HepG2 (cell line): ENCODE data around the gene CPNE2. TPM values are rescaled to one million over a fixed set of nuclear protein-coding genes. Genes with fewer than 3 reads are reported as not detected.
A peak's percentile ranks its signal among the peaks of the same experiment; 100 is the strongest.

Source experiments
- ATAC-seq: fragments of 200-7000 bp; cut with Tn5 transposase; 3 replicates; pipeline ENCODE4 v1.9.1; 2020; ENCODE audit warnings: mild to moderate bottlenecking, moderate library complexity
- BruUV-seq: library from RNA; stranded (reverse); fragments of 400-500 nt; replicated peaks from 2 replicates; lab custom pipeline; 2021; lab: Mats Ljungman, UMichigan
- CTCF ChIA-PET: fragments of 300-600 bp; formaldehyde crosslinking; extraction: SDS; loops from one replicate; lab custom pipeline; 2021; ENCODE audit warnings: low total read pairs, inconsistent platforms, low intra/inter-chr PET ratio; lab: Yijun Ruan, JAX
- POLR2A ChIA-PET: fragments of 350-600 bp; sonication (Branson Sonifier 250); formaldehyde crosslinking; loops from one replicate; lab custom pipeline; 2020; ENCODE audit warnings: antibody characterized with exemption, inconsistent platforms; lab: Yijun Ruan, JAX
- DNase-seq: peaks from one replicate; pipeline ENCODE4 v3.0.0-alpha.2; 2015; ENCODE audit warnings: low spot score
- FAIRE-seq: peaks from 3 replicates; lab custom pipeline; 2011; peaks lifted over from hg19 to GRCh38; lab: Jason Lieb, UNC
- H2AFZ ChIP-seq: one replicate; pipeline ENCODE4 v1.6.1; 2011; ENCODE audit warnings: low read length, inconsistent platforms
- H3K27ac ChIP-seq: fragments of 300-600 bp; 3 replicates; pipeline ENCODE4 v1.8.0; 2011; ENCODE audit warnings: mixed run types, mild to moderate bottlenecking, mixed read lengths, low read length, inconsistent platforms; ENCODE audit not compliant: insufficient read depth; ENCODE audit errors: extremely low read length
- H3K27me3 ChIP-seq, 2 experiments: fragments of 200-600 bp in 1 of 2; 2 replicates in 1 of 2; 3 replicates in 1 of 2; pipeline versions ENCODE4 v1.6.0 to v1.8.0; 2011; ENCODE audit warnings: low read length in 2 of 2, mild to moderate bottlenecking in 2 of 2, moderate library complexity in 2 of 2, inconsistent platforms in 1 of 2; ENCODE audit not compliant: insufficient read depth in 2 of 2, control insufficient read depth in 1 of 2
- H3K36me3 ChIP-seq, 2 experiments: fragments of 200-600 bp in 1 of 2; replicated peaks in 1 of 2; 2 replicates in 1 of 2; 3 replicates in 1 of 2; pipeline versions ENCODE4 v1.5.1 to v1.8.0; 2011; ENCODE audit warnings: low read length in 2 of 2, inconsistent platforms in 1 of 2; ENCODE audit not compliant: insufficient read depth in 2 of 2, control insufficient read depth in 1 of 2
- H3K4me1 ChIP-seq: 2 replicates; pipeline ENCODE4 v1.5.1; 2012; ENCODE audit warnings: low read length, inconsistent platforms; ENCODE audit not compliant: insufficient read depth
- H3K4me2 ChIP-seq: 2 replicates; pipeline ENCODE4 v1.6.0; 2011; ENCODE audit warnings: low read depth, low read length, inconsistent platforms
- H3K4me3 ChIP-seq, 3 experiments: fragments of 200-600 bp in 1 of 3; sonication (generic), shearing (Covaris generic) in 1 of 3; replicated peaks in 1 of 3; 2 replicates each; pipeline ENCODE4 v1.5.1; 2011 to 2016; ENCODE audit warnings: low read length in 3 of 3, inconsistent platforms in 2 of 3, low read depth in 2 of 3, mild to moderate bottlenecking in 2 of 3, control low read depth in 1 of 3, mixed read lengths in 1 of 3; ENCODE audit not compliant: insufficient read depth in 1 of 3
- H3K79me2 ChIP-seq: one replicate; pipeline ENCODE4 v1.6.1; 2011; ENCODE audit warnings: low read length, inconsistent platforms; ENCODE audit not compliant: insufficient read depth
- H3K9ac ChIP-seq: 2 replicates; pipeline ENCODE4 v1.6.0; 2011; ENCODE audit warnings: mild to moderate bottlenecking, low read depth, low read length, inconsistent platforms; ENCODE audit not compliant: insufficient read depth
- H3K9me3 ChIP-seq: 2 replicates; pipeline ENCODE4 v1.5.1; 2012; ENCODE audit warnings: mild to moderate bottlenecking, low read length
- H4K20me1 ChIP-seq: 2 replicates; pipeline ENCODE4 v1.6.0; 2011; ENCODE audit warnings: inconsistent platforms, mild to moderate bottlenecking, low read length, moderate library complexity; ENCODE audit not compliant: insufficient read depth
- EED ChIP-seq: sonication (generic); formaldehyde crosslinking; IDR thresholded peaks from 2 replicates; pipeline ENCODE4 v1.5.0; 2020; ENCODE audit warnings: mild to moderate bottlenecking, missing genetic modification reagents
- KDM4B ChIP-seq: sonication (generic); formaldehyde crosslinking; IDR thresholded peaks from 2 replicates; pipeline ENCODE4 v1.4.0; 2020; ENCODE audit warnings: missing genetic modification reagents
- ZC3H4 ChIP-seq: sonication (generic); formaldehyde crosslinking; IDR thresholded peaks from 2 replicates; pipeline ENCODE4 v1.4.0; 2020; ENCODE audit warnings: missing genetic modification reagents, borderline replicate concordance
- ZMYM3 ChIP-seq: sonication (generic); formaldehyde crosslinking; IDR thresholded peaks from 2 replicates; pipeline ENCODE4 v1.5.1; 2020; ENCODE audit warnings: mild to moderate bottlenecking, missing genetic modification reagents
- ZNF768 ChIP-seq: sonication (generic); formaldehyde crosslinking; IDR thresholded peaks from 2 replicates; pipeline ENCODE4 v1.4.0; 2020; ENCODE audit warnings: missing genetic modification reagents
- WGBS: methylation state at CpG from one replicate; pipeline ENCODE4 v1.1.6; 2017; ENCODE audit warnings: low lambda C conversion rate; 5-methylcytosine and 5-hydroxymethylcytosine counted together
- in situ Hi-C: cut with HindIII; loops from 2 replicates; pipeline ENCODE4 v1.10.0; 2017; ENCODE audit warnings: low pct_unique_long_range_greater_than_20kb; ENCODE audit not compliant: extremely low pct_ligation_motif_present
- intact Hi-C: fragments of 100-400 bp; cut with micrococcal nuclease; formaldehyde crosslinking; loops from one replicate; pipeline ENCODE4 v1.10.0; 2022; ENCODE audit not compliant: unreplicated experiment
- polyA plus RNA-seq, 8 experiments: library from polyadenylated mRNA; depleted of rRNA in 3 of 8; stranded (reverse) in 7 of 8; unstranded in 1 of 8; fragments of >200 nt; fragmentation: Illumina TruSeq in 4 of 8; extraction: Trizol in 4 of 8; gene quantifications; 2 replicates each; pipeline versions ENCODE4 v1.2.1 to v1.2.3, GENCODE V29; 2011 to 2016; ENCODE audit warnings: low read depth in 4 of 8, missing spikeins in 1 of 8, mixed read lengths in 1 of 8; ENCODE audit not compliant: insufficient read depth in 1 of 8
- total RNA-seq, 5 experiments: library from RNA; depleted of rRNA; stranded (reverse); fragments of >200 nt; fragmentation: Illumina TruSeq; extraction: Trizol; gene quantifications; 2 replicates each; pipeline ENCODE4 v1.2.3, GENCODE V29; 2016; ENCODE audit warnings: low read depth in 1 of 5

Gene CPNE2
- total and polyA plus RNA-seq, 2 of the 13 experiments (the other 11 are each of a cell fraction or from before 2014, with no cell fraction given), result 10.6 to 23.3 TPM

DNA sequence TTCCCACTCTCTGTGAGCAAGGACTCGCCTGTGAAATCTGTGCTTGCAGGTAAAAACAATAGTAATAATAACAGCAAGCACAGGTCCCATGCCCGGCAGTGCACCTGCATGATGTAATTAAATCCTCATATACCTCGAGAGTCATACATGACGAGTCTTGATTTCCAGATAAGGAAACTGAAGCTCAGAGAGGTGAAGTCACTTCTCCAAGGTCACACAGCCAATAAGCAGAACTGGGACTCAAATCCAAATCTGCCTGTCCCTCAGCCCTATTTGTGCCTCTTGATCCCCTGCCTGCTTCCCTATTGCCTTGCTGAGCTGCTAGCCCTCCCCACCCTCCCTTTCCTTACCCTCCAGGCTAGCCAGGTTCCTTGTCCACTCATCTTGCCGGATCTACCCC is 38.0 kb upstream of the CPNE2 start:
- no peaks in the 10 kb centered on the region for H3K79me2 ChIP-seq
- H4K20me1 ChIP-seq, result no peaks in the 10 kb centered on the region
- H3K4me2 ChIP-seq, result no peak overlapping the region
- POLR2A ChIA-PET, result no interaction called here
- DNase-seq, result no peak
- peaks cover 2 to 30% of the 10 kb centered on the region in 2 experiments for H3K27me3 ChIP-seq
- FAIRE-seq, result no peak
- no peak overlapping the region for H3K27ac ChIP-seq
- H3K4me3 ChIP-seq, result no peak overlapping the region
- intact Hi-C loops, result no loop called here
- H2AFZ ChIP-seq, result no peak overlapping the region
- TF ChIP-seq ZNF768 (CRISPR knock-in tag) (peak; percentile 80; the same call in 1 of the 2 replicates), ZC3H4 (CRISPR knock-in tag) (no peak), ZMYM3 (CRISPR knock-in tag) (peak; percentile 39; the same call in 1 of the 2 replicates)
- BruUV-seq, result no TSS peak
- H3K36me3 ChIP-seq, result no peaks in the 10 kb centered on the region
- 56% methylated on average over 5 of the region's 5 CpGs for WGBS
- no peaks in the 10 kb centered on the region for H3K4me1 ChIP-seq
- no peaks in the 10 kb centered on the region for H3K9me3 ChIP-seq
- no peak for ATAC-seq
- in situ Hi-C loops, result no loop called here
- H3K9ac ChIP-seq, result no peak overlapping the region
- CTCF ChIA-PET, result no interaction called here

GRCh38 chr16:57054771-57055170 is 37.6 kb upstream of the CPNE2 start:
- intact Hi-C loops, result no loop called here
- H3K4me1 ChIP-seq, result no peaks in the 10 kb centered on the region
- ChIA-PET CTCF (no interaction called here), POLR2A (no interaction called here)
- H3K4me2 ChIP-seq, result no peak overlapping the region
- peaks cover 2 to 30% of the 10 kb centered on the region in 2 experiments for H3K27me3 ChIP-seq
- no peaks in the 10 kb centered on the region for H3K79me2 ChIP-seq
- BruUV-seq, result no TSS peak
- in situ Hi-C loops, result no loop called here
- H3K27ac ChIP-seq, result no peak overlapping the region
- H3K36me3 ChIP-seq, result no peaks in the 10 kb centered on the region
- DNase-seq, result no peak
- WGBS, result 38% methylated on average over 7 of the region's 7 CpGs
- H2AFZ ChIP-seq, result no peak overlapping the region
- ATAC-seq, result no peak
- H3K9me3 ChIP-seq, result no peaks in the 10 kb centered on the region
- H3K4me3 ChIP-seq, result no peak overlapping the region
- H4K20me1 ChIP-seq, result no peaks in the 10 kb centered on the region
- no peak overlapping the region for H3K9ac ChIP-seq
- FAIRE-seq, result no peak
- TF ChIP-seq EED (CRISPR knock-in tag), result 0 out of 2 replicates have a peak, but pooled peaks have one; percentile 36
- no peak for TF ChIP-seq KDM4B (CRISPR knock-in tag)
